H1 (cell line): ENCODE results near the gene TGM3.

Experiments used
- CTCF ChIP-seq, 3 experiments: IDR thresholded peaks; 1 replicate in 2 of 3; 2 replicates in 1 of 3; pipeline versions ENCODE4 v1.5.1 to v1.6.1; 2011; ENCODE audit warnings: low read length in 3 of 3, mild to moderate bottlenecking in 3 of 3, inconsistent platforms in 2 of 3, low read depth in 1 of 3, moderate library complexity in 1 of 3; ENCODE audit not compliant: insufficient read depth in 1 of 3; ENCODE audit errors: control extremely low read depth in 1 of 3
- GTF2F1 ChIP-seq: IDR thresholded peaks from 2 replicates; pipeline ENCODE4 v1.6.1; 2012; ENCODE audit warnings: low read depth, low read length, improper control_type of control experiment, borderline replicate concordance
- YY1 ChIP-seq: IDR thresholded peaks from 2 replicates; pipeline ENCODE4 v1.6.1; 2011; ENCODE audit warnings: low read depth, mild to moderate bottlenecking, low read length

- TF ChIP-seq YY1 (no peak), CTCF (IDR thresholded peaks at IDR 0.05; ENCODE audit: control extremely low read depth in 1 of 3, insufficient read depth in 1 of 3, low read depth in 1 of 3, low read length in 3 of 3) (no peak), GTF2F1 (no peak)
Observed at GRCh38 chr20:2280082-2280481, 15.7 kb upstream of the TGM3 start.
